ENCODE results near the gene NPR3. TPM values are rescaled to one million over a fixed set of nuclear protein-coding genes. Genes with fewer than 3 reads are reported as not detected.

NPR3 gene
- total and polyA plus RNA-seq, 2 of the 8 experiments (the other 6 are each of a cell fraction or from before 2014, with no cell fraction given), result not detected

DNA sequence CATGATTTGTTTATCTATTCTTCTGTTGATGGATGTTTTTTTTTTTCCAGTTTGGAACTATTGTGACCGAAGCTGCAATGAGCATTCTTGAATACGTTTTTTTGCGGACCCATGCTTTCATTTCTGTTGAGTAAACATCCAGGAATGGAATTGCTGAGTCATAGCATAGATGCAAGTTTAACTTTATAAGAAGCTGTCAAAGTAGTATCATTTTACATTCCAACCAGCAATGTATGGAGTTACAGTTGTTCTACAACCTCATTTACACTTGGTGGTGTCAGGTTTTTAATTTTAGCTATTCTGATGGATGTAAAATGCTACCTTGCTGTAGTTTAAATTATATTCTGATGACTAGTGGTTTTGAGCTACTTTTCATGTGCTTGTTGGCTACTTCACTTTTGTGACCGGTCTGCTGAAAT is 49.0 kb downstream of the NPR3 start (continued):
- TF ChIP-seq, protein P1, sequence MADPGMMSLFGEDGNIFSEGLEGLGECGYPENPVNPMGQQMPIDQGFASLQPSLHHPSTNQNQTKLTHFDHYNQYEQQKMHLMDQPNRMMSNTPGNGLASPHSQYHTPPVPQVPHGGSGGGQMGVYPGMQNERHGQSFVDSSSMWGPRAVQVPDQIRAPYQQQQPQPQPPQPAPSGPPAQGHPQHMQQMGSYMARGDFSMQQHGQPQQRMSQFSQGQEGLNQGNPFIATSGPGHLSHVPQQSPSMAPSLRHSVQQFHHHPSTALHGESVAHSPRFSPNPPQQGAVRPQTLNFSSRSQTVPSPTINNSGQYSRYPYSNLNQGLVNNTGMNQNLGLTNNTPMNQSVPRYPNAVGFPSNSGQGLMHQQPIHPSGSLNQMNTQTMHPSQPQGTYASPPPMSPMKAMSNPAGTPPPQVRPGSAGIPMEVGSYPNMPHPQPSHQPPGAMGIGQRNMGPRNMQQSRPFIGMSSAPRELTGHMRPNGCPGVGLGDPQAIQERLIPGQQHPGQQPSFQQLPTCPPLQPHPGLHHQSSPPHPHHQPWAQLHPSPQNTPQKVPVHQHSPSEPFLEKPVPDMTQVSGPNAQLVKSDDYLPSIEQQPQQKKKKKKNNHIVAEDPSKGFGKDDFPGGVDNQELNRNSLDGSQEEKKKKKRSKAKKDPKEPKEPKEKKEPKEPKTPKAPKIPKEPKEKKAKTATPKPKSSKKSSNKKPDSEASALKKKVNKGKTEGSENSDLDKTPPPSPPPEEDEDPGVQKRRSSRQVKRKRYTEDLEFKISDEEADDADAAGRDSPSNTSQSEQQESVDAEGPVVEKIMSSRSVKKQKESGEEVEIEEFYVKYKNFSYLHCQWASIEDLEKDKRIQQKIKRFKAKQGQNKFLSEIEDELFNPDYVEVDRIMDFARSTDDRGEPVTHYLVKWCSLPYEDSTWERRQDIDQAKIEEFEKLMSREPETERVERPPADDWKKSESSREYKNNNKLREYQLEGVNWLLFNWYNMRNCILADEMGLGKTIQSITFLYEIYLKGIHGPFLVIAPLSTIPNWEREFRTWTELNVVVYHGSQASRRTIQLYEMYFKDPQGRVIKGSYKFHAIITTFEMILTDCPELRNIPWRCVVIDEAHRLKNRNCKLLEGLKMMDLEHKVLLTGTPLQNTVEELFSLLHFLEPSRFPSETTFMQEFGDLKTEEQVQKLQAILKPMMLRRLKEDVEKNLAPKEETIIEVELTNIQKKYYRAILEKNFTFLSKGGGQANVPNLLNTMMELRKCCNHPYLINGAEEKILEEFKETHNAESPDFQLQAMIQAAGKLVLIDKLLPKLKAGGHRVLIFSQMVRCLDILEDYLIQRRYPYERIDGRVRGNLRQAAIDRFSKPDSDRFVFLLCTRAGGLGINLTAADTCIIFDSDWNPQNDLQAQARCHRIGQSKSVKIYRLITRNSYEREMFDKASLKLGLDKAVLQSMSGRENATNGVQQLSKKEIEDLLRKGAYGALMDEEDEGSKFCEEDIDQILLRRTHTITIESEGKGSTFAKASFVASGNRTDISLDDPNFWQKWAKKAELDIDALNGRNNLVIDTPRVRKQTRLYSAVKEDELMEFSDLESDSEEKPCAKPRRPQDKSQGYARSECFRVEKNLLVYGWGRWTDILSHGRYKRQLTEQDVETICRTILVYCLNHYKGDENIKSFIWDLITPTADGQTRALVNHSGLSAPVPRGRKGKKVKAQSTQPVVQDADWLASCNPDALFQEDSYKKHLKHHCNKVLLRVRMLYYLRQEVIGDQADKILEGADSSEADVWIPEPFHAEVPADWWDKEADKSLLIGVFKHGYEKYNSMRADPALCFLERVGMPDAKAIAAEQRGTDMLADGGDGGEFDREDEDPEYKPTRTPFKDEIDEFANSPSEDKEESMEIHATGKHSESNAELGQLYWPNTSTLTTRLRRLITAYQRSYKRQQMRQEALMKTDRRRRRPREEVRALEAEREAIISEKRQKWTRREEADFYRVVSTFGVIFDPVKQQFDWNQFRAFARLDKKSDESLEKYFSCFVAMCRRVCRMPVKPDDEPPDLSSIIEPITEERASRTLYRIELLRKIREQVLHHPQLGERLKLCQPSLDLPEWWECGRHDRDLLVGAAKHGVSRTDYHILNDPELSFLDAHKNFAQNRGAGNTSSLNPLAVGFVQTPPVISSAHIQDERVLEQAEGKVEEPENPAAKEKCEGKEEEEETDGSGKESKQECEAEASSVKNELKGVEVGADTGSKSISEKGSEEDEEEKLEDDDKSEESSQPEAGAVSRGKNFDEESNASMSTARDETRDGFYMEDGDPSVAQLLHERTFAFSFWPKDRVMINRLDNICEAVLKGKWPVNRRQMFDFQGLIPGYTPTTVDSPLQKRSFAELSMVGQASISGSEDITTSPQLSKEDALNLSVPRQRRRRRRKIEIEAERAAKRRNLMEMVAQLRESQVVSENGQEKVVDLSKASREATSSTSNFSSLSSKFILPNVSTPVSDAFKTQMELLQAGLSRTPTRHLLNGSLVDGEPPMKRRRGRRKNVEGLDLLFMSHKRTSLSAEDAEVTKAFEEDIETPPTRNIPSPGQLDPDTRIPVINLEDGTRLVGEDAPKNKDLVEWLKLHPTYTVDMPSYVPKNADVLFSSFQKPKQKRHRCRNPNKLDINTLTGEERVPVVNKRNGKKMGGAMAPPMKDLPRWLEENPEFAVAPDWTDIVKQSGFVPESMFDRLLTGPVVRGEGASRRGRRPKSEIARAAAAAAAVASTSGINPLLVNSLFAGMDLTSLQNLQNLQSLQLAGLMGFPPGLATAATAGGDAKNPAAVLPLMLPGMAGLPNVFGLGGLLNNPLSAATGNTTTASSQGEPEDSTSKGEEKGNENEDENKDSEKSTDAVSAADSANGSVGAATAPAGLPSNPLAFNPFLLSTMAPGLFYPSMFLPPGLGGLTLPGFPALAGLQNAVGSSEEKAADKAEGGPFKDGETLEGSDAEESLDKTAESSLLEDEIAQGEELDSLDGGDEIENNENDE (IDR thresholded peaks at IDR 0.05; ENCODE audit: insufficient replicate concordance, low read length), result no peak
- no peak for TF ChIP-seq GTF2F1 (IDR thresholded peaks at IDR 0.05; ENCODE audit: borderline replicate concordance, low read depth, low read length)

Data from H1 (cell line).